ENCODE data around the gene CDA.
A peak's percentile ranks its signal among the peaks of the same experiment; 100 is the strongest.
"Not testable (repeated sequence)": the region's sequence is repeated elsewhere in the genome, so short reads cannot be mapped to it uniquely, and the experiment has no call there.

The CDA gene

DNA sequence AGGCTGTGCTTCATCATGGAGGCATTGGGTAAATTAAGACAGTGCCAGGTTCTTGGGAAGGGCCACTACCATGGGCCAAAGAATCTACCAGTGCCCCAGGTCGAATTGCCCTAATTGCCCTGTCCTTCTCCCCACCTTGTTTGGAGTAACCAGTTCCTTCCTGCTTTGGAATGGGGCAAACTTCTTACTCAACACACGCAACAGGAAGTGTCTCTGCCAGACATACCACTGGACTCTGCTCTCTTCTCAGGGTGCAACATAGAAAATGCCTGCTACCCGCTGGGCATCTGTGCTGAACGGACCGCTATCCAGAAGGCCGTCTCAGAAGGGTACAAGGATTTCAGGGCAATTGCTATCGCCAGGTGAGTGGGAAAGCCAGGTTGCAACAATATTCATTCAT lies 15.8 kb downstream of the CDA start:
- Mint-ChIP-seq H3K36me3 (ENCODE audit: low read depth) (no peaks in the 10 kb centered on the region), H3K27ac (no peak overlapping the region), H3K4me3 (no peak overlapping the region), H3K27me3 (ENCODE audit: low read depth, poor library complexity) (peaks cover 3% of the 10 kb centered on the region), H3K9me3 (no peaks in the 10 kb centered on the region), H3K4me1 (no peaks in the 10 kb centered on the region)
- no peak for DNase-seq
- TF ChIP-seq, protein P1, sequence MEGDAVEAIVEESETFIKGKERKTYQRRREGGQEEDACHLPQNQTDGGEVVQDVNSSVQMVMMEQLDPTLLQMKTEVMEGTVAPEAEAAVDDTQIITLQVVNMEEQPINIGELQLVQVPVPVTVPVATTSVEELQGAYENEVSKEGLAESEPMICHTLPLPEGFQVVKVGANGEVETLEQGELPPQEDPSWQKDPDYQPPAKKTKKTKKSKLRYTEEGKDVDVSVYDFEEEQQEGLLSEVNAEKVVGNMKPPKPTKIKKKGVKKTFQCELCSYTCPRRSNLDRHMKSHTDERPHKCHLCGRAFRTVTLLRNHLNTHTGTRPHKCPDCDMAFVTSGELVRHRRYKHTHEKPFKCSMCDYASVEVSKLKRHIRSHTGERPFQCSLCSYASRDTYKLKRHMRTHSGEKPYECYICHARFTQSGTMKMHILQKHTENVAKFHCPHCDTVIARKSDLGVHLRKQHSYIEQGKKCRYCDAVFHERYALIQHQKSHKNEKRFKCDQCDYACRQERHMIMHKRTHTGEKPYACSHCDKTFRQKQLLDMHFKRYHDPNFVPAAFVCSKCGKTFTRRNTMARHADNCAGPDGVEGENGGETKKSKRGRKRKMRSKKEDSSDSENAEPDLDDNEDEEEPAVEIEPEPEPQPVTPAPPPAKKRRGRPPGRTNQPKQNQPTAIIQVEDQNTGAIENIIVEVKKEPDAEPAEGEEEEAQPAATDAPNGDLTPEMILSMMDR (IDR thresholded peaks at IDR 0.05) = no peak

- not testable (repeated sequence) for H3K9me3 Mint-ChIP-seq; H3K4me1 Mint-ChIP-seq; H3K36me3 Mint-ChIP-seq (ENCODE audit: low read depth); H3K27ac Mint-ChIP-seq; H3K27me3 Mint-ChIP-seq (ENCODE audit: low read depth, poor library complexity); DNase-seq; H3K4me3 Mint-ChIP-seq
These were observed 18.1 kb downstream of the CDA start for GRCh38 chr1:20606801-20607570.

GRCh38 chr1:20609541-20609940 lies 20.6 kb downstream of the CDA start:
- no peaks in the 10 kb centered on the region for H3K9me3 Mint-ChIP-seq
- no peaks in the 10 kb centered on the region for H3K36me3 Mint-ChIP-seq (ENCODE audit: low read depth)
- peak overlapping the region; percentile 68 for H3K27ac Mint-ChIP-seq
- no peak overlapping the region for H3K4me3 Mint-ChIP-seq
- TF ChIP-seq, protein P1 (IDR thresholded peaks at IDR 0.05) = no peak
- DNase-seq = no peak
- peaks cover 19% of the 10 kb centered on the region for H3K4me1 Mint-ChIP-seq
- peaks cover 3% of the 10 kb centered on the region for H3K27me3 Mint-ChIP-seq (ENCODE audit: low read depth, poor library complexity)

GRCh38 chr1:20610970-20611369 lies 22.1 kb downstream of the CDA start:
- TF ChIP-seq, protein P1 (IDR thresholded peaks at IDR 0.05) = no peak
- Mint-ChIP-seq H3K27me3 (ENCODE audit: low read depth, poor library complexity) (peaks cover 3% of the 10 kb centered on the region), H3K36me3 (ENCODE audit: low read depth) (no peaks in the 10 kb centered on the region), H3K9me3 (no peaks in the 10 kb centered on the region), H3K4me3 (no peak overlapping the region), H3K4me1 (peaks cover 24% of the 10 kb centered on the region), H3K27ac (no peak overlapping the region)
- no peak for DNase-seq

DNA sequence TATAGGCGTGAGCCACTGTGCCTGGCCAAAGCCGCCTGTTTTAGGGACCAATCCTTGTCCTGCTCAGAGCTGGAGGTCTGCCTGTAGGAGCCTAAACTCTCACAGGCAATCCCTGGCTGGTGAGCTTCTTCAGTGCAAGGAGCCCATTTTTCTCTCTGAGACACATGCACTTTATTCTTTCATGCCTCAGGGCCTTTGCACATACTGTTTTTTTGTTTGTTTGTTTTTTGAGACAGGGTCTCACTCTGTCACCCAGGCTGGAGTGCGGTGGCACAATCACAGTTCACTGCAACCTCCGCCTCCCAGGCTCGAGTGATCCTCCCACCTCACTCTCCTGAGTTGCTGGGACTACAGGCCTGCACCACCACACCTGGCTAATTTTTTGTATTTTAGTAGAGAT lies 22.8 kb downstream of the CDA start:
- peaks cover 31% of the 10 kb centered on the region for H3K4me1 Mint-ChIP-seq
- H3K36me3 Mint-ChIP-seq (ENCODE audit: low read depth) = no peaks in the 10 kb centered on the region
- no peaks in the 10 kb centered on the region for H3K27me3 Mint-ChIP-seq (ENCODE audit: low read depth, poor library complexity)
- TF ChIP-seq, protein P1 (IDR thresholded peaks at IDR 0.05) = no peak
- no peak overlapping the region for H3K4me3 Mint-ChIP-seq
- H3K9me3 Mint-ChIP-seq = no peaks in the 10 kb centered on the region
- no peak for DNase-seq
- H3K27ac Mint-ChIP-seq = no peak overlapping the region

- no peaks in the 10 kb centered on the region for H3K27me3 Mint-ChIP-seq (ENCODE audit: low read depth, poor library complexity)
- TF ChIP-seq, protein P1 (IDR thresholded peaks at IDR 0.05) = no peak
- peaks cover 37% of the 10 kb centered on the region for H3K4me1 Mint-ChIP-seq
- DNase-seq = no peak
- no peak overlapping the region for H3K4me3 Mint-ChIP-seq
- no peak overlapping the region for H3K27ac Mint-ChIP-seq
- H3K36me3 Mint-ChIP-seq (ENCODE audit: low read depth) = no peaks in the 10 kb centered on the region
- H3K9me3 Mint-ChIP-seq = no peaks in the 10 kb centered on the region
These were observed 23.4 kb downstream of the CDA start for GRCh38 chr1:20612221-20612746.
